ENCODE results near the gene ZKSCAN7.

- TF ChIP-seq CTCF (IDR thresholded peaks at IDR 0.05; ENCODE audit: low read length) (no peak), EZH2 (IDR thresholded peaks at IDR 0.05; ENCODE audit: borderline replicate concordance, low read length) (no peak)
Measured at GRCh38 chr3:44513513-44513912, 41.5 kb upstream of the ZKSCAN7 start.

All from OCI-LY1 (cell line).